ENCODE measurements around the gene SLC16A7.

DNA sequence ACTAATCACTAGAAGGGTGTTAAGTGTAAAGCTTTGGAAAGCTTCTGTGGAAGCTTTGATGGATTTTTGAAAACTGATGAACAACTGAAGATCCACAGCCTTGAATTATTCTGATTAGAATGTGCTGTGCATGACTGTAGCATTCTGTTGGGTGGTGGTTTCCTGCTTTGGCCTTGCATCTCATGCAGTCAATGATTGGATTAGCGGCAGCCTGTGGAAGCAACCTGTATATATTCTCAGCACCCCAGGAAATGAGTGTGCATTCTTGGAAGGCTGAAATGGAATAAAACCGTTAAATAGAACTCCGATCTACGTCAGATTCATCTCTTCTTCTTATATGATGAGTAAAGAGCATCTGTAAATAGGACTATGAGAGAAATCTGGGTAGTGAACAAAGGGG lies 120.2 kb downstream of the SLC16A7 start:
- TF ChIP-seq, protein P1, sequence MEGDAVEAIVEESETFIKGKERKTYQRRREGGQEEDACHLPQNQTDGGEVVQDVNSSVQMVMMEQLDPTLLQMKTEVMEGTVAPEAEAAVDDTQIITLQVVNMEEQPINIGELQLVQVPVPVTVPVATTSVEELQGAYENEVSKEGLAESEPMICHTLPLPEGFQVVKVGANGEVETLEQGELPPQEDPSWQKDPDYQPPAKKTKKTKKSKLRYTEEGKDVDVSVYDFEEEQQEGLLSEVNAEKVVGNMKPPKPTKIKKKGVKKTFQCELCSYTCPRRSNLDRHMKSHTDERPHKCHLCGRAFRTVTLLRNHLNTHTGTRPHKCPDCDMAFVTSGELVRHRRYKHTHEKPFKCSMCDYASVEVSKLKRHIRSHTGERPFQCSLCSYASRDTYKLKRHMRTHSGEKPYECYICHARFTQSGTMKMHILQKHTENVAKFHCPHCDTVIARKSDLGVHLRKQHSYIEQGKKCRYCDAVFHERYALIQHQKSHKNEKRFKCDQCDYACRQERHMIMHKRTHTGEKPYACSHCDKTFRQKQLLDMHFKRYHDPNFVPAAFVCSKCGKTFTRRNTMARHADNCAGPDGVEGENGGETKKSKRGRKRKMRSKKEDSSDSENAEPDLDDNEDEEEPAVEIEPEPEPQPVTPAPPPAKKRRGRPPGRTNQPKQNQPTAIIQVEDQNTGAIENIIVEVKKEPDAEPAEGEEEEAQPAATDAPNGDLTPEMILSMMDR (IDR thresholded peaks at IDR 0.05): no peak
- TF ChIP-seq ZFX (IDR thresholded peaks at IDR 0.05; ENCODE audit: borderline replicate concordance): no peak

Measured in 22Rv1 (cell line).